Measurements from ENCODE around the gene MTREX.

GRCh38 chr5:55407984-55408383 is 100.2 kb downstream of the MTREX start:
- TF ChIP-seq CTCF (IDR thresholded peaks at IDR 0.05 in 8 of 11, conservative IDR thresholded peaks at IDR 0.05 in 3 of 11) (no peak), POLR2A (IDR thresholded peaks at IDR 0.05) (no peak)

All from spleen (tissue), 7 donors.